ENCODE data around the gene EHD2. TPM values are rescaled to one million over a fixed set of nuclear protein-coding genes. Genes with fewer than 3 reads are reported as not detected.
"Not testable (repeated sequence)": the region's sequence is repeated elsewhere in the genome, so short reads cannot be mapped to it uniquely, and the experiment has no call there.

The EHD2 gene
- total and polyA plus RNA-seq, 12 donors: 5.8 to 170 (median 102) TPM

GRCh38 chr19:47766670-47767069, 53.4 kb downstream of the EHD2 start:
- H3K9me3 ChIP-seq (replicated peaks in 1 of 3): no peaks in the 10 kb centered on the region
- H3K27me3 ChIP-seq: no peaks in the 10 kb centered on the region
- intact Hi-C loops (cut with DNase I): no loop called here
- no peak overlapping the region for H3K4me3 ChIP-seq
- TF ChIP-seq POLR2A (IDR thresholded peaks at IDR 0.05): no peak
- TF ChIP-seq CTCF (IDR thresholded peaks at IDR 0.05): no peak
- no peaks in the 10 kb centered on the region for H3K4me1 ChIP-seq (replicated peaks in 1 of 2)
- H3K36me3 ChIP-seq (replicated peaks in 1 of 2): no peaks in the 10 kb centered on the region
- DNase-seq: no peak
- H3K27ac ChIP-seq: no peak overlapping the region
- 73 to 84% (median 76%) methylated on average over 7 of the region's 7 CpGs for WGBS, 4 donors

- intact Hi-C loops (cut with DNase I): no loop called here
Measured at GRCh38 chr19:47767349-47767748, 54.1 kb downstream of the EHD2 start.

GRCh38 chr19:47768604-47769003, 55.4 kb downstream of the EHD2 start:
- no peaks in the 10 kb centered on the region for H3K4me1 ChIP-seq (replicated peaks in 1 of 2)
- TF ChIP-seq POLR2A (IDR thresholded peaks at IDR 0.05): no peak
- TF ChIP-seq CTCF (IDR thresholded peaks at IDR 0.05): no peak
- intact Hi-C loops (cut with DNase I): no loop called here
- H3K27me3 ChIP-seq: no peaks in the 10 kb centered on the region
- DNase-seq: no peak
- no peak overlapping the region for H3K27ac ChIP-seq
- H3K36me3 ChIP-seq (replicated peaks in 1 of 2): no peaks in the 10 kb centered on the region
- H3K4me3 ChIP-seq: no peak overlapping the region
- WGBS, 4 donors: 84 to 100% (median 89%) methylated on average over 1 to 2 of the region's 2 CpGs
- H3K9me3 ChIP-seq (replicated peaks in 1 of 3): no peaks in the 10 kb centered on the region

More at GRCh38 chr19:47767349-47767748, 54.1 kb downstream of the EHD2 start:
- no peaks in the 10 kb centered on the region for H3K27me3 ChIP-seq
- H3K4me1 ChIP-seq (replicated peaks in 1 of 2): no peaks in the 10 kb centered on the region
- no peak for DNase-seq
- WGBS, 4 donors: 36 to 57% (median 49%) methylated on average over 2 of the region's 2 CpGs
- no peaks in the 10 kb centered on the region for H3K36me3 ChIP-seq (replicated peaks in 1 of 2)
- no peak overlapping the region for H3K27ac ChIP-seq
- no peaks in the 10 kb centered on the region for H3K9me3 ChIP-seq (replicated peaks in 1 of 3)
- no peak overlapping the region for H3K4me3 ChIP-seq
- TF ChIP-seq CTCF (IDR thresholded peaks at IDR 0.05) (no peak), POLR2A (IDR thresholded peaks at IDR 0.05) (no peak)

- no peaks in the 10 kb centered on the region for H3K4me1 ChIP-seq (replicated peaks in 1 of 2)
- H3K27me3 ChIP-seq: no peaks in the 10 kb centered on the region
- no peak for DNase-seq
- 73 to 86% (median 78%) methylated on average over 3 of the region's 3 CpGs for WGBS, 4 donors
- TF ChIP-seq POLR2A (IDR thresholded peaks at IDR 0.05) (no peak), CTCF (IDR thresholded peaks at IDR 0.05) (no peak)
- H3K4me3 ChIP-seq: no peak overlapping the region
- H3K27ac ChIP-seq: no peak overlapping the region
- no peaks in the 10 kb centered on the region for H3K36me3 ChIP-seq (replicated peaks in 1 of 2)
- intact Hi-C loops (cut with DNase I): no loop called here
- no peaks in the 10 kb centered on the region for H3K9me3 ChIP-seq (replicated peaks in 1 of 3)
Measured at GRCh38 chr19:47769534-47769933, 56.3 kb downstream of the EHD2 start.

- intact Hi-C loops (cut with DNase I); DNase-seq; H3K36me3 ChIP-seq (replicated peaks in 1 of 2); H3K27ac ChIP-seq; H3K4me3 ChIP-seq; H3K27me3 ChIP-seq; H3K9me3 ChIP-seq (replicated peaks in 1 of 3); H3K4me1 ChIP-seq (replicated peaks in 1 of 2): not testable (repeated sequence)
- WGBS, 4 donors: 78 to 82% (median 80%) methylated on average over 6 of the region's 6 CpGs
Measured at GRCh38 chr19:47771291-47771690, 58.1 kb downstream of the EHD2 start.
